HG03135 (cell line): ENCODE measurements around the gene OTOA.
"Not testable (repeated sequence)": the region's sequence is repeated elsewhere in the genome, so short reads cannot be mapped to it uniquely, and the experiment has no call there.

Source experiments
- ATAC-seq: cut with Tn5 transposase; IDR thresholded peaks from one replicate; pipeline ENCODE4 v1.9.1; 2021; ENCODE audit warnings: mild to moderate bottlenecking, moderate library complexity; ENCODE audit not compliant: unreplicated experiment

The OTOA gene

GRCh38 chr16:21639493-21639892, 24.3 kb upstream of the OTOA start:
- ATAC-seq = no peak

- no peak for ATAC-seq
Observed at GRCh38 chr16:21641916-21642315, 21.9 kb upstream of the OTOA start.

- no peak for ATAC-seq
Observed at GRCh38 chr16:21642861-21643260, 20.9 kb upstream of the OTOA start.

GRCh38 chr16:21643785-21644184, 20.0 kb upstream of the OTOA start:
- no peak for ATAC-seq

- ATAC-seq = no peak
Observed at GRCh38 chr16:21644674-21645073, 19.1 kb upstream of the OTOA start.

GRCh38 chr16:21645261-21645721, 18.5 kb upstream of the OTOA start:
- peak; percentile 43 for ATAC-seq

- no peak for ATAC-seq
Observed at GRCh38 chr16:21646091-21646490, 17.7 kb upstream of the OTOA start.

GRCh38 chr16:21646721-21647561, 16.8 kb upstream of the OTOA start:
- peak; percentile 77 for ATAC-seq

- ATAC-seq = peak; percentile 11
Observed at GRCh38 chr16:21647562-21648164, 16.1 kb upstream of the OTOA start.

- not testable (repeated sequence) for ATAC-seq
Observed at GRCh38 chr16:21649826-21650406, 13.9 kb upstream of the OTOA start.

GRCh38 chr16:21650521-21650920, 13.2 kb upstream of the OTOA start:
- ATAC-seq = no peak

- ATAC-seq = no peak
Observed at GRCh38 chr16:21651515-21651914, 12.3 kb upstream of the OTOA start.

- no peak for ATAC-seq
Observed at GRCh38 chr16:21652453-21652852, 11.3 kb upstream of the OTOA start, which contains the start of gene IGSF6. TSS of gene IGSF6 (minus strand) at chr16:21652608. CDS start at chr16:21652598, 10 bp downstream.

GRCh38 chr16:21653571-21653970, 10.2 kb upstream of the OTOA start:
- no peak for ATAC-seq

GRCh38 chr16:21654466-21654865, 9.3 kb upstream of the OTOA start:
- no peak for ATAC-seq

- ATAC-seq = no peak
Observed at GRCh38 chr16:21654881-21655280, 8.9 kb upstream of the OTOA start.

GRCh38 chr16:21656795-21657768, 6.7 kb upstream of the OTOA start:
- ATAC-seq = no peak

- no peak for ATAC-seq
Observed at GRCh38 chr16:21659124-21659523, 4.6 kb upstream of the OTOA start.

- no peak for ATAC-seq
Observed at GRCh38 chr16:21664801-21665492, 1.2 kb downstream of the OTOA start.

GRCh38 chr16:21666772-21667171, 3.0 kb downstream of the OTOA start:
- ATAC-seq = no peak
